HG03521 (cell line): ENCODE data around the gene SPRR2G.
"Not testable (repeated sequence)": the region's sequence is repeated elsewhere in the genome, so short reads cannot be mapped to it uniquely, and the experiment has no call there.

Experiments
- ATAC-seq: cut with Tn5 transposase; IDR thresholded peaks from one replicate; pipeline ENCODE4 v1.9.1; 2021; ENCODE audit warnings: mild to moderate bottlenecking, moderate library complexity; ENCODE audit not compliant: unreplicated experiment

The SPRR2G gene

DNA sequence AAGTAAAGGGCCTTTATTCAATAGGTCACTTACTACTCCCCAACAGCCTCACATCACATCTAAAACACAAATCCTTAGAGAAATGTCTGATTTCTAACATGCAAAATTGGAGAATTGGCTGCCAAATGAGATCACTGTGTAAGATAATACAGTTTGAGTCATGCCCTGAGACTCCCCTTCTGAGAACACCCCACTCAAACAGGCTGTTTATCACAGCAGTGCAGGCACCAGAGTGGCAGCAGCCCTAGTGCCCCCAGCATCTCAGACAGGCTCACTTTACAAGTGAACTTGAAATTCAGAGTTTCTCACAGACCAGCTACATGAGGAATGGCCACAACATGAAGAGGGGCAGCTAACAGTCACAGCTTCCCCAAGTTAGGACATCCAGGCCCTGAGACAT is 35.4 kb downstream of the SPRR2G start:
- not testable (repeated sequence) for ATAC-seq

DNA sequence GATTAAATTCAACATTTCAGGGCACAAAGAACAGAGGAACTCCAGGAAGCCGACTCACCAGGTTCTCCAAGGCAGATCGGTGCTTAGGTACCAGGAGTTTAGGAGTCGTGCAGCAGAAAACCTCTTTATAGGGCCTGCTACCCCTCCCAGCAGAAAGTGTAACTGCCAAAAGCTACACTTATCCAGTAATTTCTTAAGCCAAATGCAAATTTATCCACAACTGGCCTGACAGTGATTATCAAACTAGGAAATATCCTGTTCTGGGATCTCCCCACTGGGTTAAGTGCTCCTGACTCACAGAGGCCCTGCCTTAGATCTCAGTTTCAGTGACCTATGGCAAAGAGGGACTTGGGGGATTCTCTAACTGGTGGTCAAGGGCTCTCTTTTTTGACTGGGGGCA is 37.3 kb downstream of the SPRR2G start, which contains the start of gene SPRR2F:
SPRR2F (minus strand) TSS at position 101 of the 400 bp plus-strand sequence. CDS start 783 bp downstream, outside the sequence.
- ATAC-seq, result no peak

DNA sequence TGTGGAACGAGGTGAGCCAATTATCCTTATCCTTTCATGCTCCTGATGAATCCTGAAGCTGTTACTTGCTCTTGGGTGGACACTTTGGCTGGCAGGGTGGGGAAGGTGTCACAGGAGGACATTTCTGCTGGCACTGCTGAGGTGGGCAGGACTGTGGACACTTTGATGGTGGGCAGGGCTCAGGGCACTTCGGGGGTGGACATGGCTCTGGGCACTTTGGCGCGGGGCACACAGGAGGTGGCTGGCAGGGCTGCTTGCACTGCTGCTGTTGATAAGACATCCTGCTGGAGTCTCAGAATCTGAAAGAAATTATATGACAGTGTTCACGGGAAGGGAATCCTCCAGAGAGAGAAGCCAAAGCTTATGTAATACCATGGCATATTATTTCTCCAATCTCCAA is 38.2 kb downstream of the SPRR2G start:
- not testable (repeated sequence) for ATAC-seq

DNA sequence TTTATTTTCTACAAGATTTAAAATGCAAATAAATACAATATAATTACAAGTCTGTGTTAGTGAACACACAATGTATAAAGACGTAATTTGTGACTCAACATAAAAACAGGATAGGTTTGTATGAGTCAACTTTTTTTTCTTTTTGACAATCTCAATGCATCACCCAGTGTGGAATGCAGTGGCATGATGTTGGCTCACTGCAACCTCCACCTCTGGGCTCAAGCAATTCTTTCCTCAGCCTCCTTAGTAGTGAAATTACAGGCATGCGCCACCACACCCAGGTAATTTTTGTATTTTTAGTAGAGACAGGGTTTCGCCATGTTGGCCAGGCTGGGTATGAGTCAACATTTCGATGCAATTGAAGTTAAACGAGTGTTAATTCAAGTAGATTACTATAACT is 50.4 kb downstream of the SPRR2G start:
- no peak for ATAC-seq
